ENCODE results near the gene ZNF260.
A peak's percentile ranks its signal among the peaks of the same experiment; 100 is the strongest.
"Not testable (repeated sequence)": the region's sequence is repeated elsewhere in the genome, so short reads cannot be mapped to it uniquely, and the experiment has no call there.

ZNF260 gene

DNA sequence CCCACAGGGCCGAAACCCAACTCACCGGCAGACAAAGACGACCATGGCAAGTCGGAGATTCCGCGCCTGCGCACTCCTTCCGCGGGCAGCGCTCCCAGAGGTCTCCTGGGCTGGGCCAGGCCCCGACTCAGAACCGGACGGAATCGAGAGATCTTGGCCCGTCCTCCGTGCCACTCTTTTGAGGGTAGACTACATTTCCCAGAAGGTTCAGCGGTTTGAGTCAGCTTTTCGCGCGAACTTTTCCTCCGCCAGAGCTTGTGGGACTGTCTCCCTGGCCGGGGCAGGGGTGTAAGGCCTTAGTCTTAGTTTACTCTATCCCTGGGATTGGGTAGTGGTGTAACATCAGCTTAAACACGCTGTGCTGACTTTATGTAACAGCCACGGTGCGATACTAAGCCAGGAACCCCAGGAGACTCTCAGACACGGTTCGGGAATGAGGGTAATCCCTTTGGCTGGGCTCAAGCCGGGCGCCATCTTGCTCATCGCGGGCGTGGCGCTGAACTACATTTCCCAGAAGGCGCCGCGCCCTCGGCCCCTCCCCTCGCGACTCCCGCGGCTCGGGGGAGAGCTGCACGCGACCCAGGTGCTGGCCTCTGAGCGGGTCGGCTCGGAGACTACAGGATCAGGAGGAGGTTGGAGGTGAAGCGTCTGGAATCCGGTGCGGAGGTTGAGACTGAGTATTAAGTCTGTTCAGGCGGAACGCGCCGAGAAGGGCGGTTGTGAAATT, at the start of gene ZNF260:
ZNF260 (minus strand) TSS at position 78 of the 727 bp plus-strand sequence. CDS start 13,033 bp downstream, outside the sequence.
- peak; percentile 98 for DNase-seq

DNA sequence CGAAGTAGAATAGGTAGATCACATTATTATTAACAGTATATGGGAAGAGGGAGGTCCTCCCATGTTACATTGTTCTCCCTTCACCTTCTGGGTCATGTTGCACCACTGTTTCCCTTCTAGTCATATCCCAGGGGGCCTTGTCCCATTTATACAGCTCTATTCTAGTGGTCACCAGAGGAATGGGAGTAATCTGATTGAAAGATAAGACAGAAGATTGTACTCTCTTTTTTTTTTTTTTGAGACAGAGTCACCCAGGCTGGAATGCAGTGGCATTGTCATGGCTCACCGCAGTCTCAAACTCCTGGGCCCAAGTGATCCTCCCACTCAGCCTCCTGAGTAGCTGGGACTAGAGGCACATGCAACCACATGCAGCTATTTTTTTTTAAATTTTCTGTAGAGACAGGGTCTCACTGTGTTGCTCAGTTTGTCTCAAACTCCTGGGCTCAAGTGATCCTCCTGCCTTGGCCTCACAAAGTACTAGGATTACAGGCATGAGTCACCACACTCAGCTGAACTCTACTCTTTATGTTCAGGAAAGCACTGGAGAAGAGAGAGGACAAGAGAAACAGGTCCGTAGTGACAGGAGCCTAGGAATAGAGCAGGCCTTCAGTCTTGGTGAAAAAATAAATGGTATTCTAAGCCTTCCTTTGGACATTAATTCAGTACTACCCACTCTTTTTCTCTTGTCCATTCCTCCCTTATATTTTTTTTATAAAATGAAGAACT, 49.4 kb upstream of the ZNF260 start:
- no peak for DNase-seq

DNA sequence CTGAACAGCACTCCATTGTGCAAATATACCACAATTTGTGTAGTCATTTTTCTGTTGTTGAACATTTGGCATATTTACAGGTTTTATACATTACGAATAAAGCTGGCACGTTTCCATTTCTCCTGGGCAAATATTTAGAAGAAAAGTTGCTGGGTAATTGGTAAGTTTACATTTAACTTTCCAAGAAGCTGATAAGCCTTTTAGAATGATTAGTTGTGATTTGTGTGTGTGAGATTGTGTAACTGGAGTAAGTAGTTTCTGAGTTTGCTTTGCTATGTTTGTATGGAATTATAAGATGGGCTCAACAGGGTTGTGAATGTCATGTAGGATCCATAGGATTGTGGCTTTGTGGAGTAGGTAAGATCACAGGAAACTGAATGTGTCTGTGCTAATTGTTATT, 46.7 kb upstream of the ZNF260 start:
- DNase-seq, result no peak

DNA sequence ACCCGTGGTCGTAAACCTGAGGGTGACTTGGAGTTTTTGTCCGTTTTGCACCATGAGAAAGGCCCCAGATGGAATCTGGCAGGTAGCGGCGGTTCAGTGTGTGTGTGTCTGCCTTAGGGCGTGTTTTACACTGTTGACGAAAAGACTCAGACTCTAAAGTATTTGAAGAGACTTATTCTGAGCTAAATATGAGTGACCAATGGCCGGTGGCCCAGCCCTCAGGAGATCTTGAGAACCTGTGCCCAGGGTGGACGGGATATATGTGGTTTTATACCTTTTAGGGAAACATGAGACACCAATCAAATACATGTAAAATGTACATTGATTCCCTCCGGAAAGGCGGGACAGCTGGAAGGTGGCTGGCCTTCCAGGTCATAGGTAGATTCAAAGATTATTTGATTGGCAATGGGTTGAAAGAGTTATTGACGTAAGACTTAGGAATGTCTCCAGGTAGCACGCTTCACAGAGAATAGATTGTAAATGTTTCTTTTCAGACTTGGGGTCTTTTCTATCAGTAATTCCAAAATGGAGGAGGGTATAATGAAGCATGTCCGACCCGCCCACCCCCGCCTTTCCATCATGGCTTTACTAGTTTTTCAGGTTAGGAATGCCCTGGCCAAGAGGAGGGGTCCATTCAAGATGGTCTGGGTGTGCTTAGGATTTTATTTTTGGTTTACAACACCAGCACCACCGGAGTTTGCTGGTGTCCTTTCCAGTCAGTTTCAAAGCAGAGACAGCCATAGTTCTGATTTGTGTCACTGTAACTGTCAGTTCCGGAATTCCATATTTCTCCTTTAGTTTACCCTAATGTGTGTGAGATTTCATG, 46.0 kb upstream of the ZNF260 start:
- peak; percentile 54 for DNase-seq

DNA sequence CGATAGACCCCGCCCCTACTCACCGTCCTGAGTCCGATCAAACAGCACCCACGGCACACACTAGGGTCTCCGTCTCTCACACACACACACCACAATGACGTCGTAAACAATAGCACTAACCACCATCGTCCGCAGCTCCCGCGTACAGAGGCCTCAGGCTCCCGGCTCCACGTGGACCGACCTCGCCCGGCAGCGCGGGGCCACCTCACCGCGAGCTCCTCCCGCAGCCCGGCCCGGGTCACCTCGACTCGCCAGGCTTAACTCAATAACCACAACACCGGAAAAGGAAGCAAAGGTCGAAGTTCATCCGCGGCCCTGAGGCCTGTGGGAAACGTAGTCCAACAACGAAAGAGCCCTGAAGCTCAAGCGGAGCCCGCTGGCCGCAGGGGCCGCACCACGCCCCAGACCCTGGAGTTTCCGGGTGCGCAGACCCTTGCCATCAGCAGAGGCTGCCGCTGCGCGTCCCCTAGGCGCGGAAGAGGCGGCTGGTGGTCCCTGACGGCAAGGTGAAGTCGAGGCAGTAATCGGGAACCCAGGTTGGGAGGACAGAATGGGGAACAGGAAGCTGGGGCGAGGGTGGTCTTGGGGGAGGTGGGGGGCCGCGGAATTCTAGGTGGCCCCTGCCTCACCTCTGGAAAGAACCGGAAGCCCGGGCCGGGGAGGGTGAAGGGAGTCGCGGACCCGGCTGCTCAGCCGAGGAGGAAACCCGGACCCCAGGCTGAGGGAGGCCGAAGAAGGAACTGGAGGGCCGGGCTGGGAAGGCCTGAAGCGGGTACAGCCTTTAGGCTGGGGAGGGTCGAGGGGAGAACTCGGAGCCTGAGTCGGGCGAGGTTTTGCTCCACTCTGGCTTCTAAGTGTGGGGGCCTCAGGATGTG, 45.2 kb upstream of the ZNF260 start, which contains the start of gene ZNF529:
ZNF529 (minus strand) TSS at position 273 of the 875 bp plus-strand sequence. CDS start 946 bp downstream, outside the sequence.
- DNase-seq, result peak; percentile 96

DNA sequence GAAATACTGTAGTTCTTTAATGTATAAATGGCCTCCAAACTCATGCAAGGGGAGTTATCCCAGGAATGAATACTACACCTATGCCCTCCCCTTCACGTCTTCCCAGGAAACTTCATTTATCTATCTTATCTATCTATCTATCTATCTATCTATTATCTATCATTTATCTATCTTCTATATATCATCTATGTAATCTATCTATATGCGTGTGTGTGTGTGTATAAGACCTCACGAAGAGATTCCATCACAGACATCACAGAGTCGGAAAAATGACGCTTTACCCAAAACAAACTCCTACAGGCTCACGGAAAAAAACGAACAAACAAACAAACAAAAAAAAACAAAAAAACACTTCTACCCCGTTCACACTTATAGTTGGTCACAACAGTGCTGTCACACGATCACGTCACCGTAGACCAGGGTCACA, 44.5 kb upstream of the ZNF260 start:
- DNase-seq, result no peak

DNA sequence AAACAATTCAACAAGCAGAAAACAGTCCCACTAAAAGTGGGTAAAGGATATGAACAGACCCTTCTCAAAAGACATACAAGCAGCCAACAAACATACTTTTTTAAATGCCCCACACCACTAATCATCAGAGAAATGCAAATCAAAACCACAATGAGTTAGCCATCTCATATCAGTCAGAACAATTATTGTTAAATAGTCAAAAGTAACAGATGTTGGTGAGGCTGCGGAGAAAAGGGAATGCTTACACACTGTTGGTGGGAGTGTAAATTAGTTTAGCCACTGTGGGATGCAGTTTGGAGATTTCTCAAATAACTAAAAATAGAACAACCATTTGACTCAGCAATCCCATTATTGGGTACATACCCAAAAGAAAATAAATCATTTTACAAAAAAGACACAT, 36.3 kb upstream of the ZNF260 start:
- DNase-seq, result no peak

DNA sequence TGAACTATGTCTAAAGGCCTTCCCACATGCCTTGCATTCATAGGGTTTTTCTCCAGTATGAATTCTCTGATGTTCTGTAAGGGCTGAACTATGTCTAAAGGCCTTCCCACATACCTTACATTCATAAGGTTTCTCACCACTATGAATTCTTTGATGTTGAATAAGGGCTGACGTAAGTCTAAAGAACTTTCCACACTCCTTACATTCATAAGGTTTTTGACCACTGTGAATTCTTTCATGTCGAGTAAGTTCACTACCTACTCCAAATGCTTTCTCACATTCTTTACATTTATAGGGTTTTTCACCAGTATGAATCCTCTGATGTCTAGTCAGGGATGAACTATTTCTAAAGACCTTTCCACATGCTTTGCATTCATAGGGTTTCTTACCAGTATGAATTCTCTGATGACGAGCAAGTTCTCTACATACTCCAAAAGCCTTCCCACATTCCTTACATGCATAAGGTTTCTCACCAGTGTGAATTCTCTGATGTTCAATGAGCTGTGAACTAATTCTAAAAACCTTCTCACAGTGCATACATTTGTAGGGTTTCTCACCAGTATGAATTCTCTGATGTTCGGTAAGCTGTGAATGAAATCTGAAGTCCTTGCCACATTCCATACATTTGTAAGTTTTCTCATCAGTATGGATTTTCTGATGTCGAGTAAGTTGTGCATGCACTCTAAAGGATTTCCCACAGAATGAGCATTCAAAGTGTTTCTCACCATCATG, 19.1 kb upstream of the ZNF260 start:
- peak; percentile 11 for DNase-seq

DNA sequence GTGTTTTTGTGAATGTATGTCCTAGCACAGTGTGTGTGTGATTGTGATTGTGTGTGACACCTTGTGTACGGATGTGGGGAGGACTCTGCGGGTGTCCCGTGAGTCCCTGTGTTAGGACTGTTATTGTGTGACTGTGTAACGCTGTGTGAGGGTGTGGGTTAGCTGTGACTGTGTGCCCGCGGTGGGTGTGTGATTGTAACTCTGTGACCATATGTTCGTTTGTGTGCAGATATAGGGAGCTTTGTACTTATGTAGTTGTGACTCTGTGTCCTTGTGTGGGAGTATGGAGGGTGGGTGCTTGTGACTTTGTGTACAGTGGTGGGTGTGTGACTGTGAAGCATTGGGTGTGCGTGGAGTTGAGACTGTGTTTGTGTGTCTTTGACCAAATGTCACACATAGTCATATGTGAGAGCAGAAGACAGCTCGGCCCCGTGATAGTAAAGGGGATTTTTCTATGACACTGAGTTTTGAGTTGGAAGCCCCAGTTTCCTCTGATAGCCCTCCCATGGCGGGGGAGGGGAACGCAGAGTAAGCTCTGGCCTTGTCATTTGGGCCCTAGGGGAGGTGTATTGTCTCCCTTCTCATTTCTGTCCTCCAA, 949 bp upstream of the ZNF260 start:
- DNase-seq, result no peak

DNA sequence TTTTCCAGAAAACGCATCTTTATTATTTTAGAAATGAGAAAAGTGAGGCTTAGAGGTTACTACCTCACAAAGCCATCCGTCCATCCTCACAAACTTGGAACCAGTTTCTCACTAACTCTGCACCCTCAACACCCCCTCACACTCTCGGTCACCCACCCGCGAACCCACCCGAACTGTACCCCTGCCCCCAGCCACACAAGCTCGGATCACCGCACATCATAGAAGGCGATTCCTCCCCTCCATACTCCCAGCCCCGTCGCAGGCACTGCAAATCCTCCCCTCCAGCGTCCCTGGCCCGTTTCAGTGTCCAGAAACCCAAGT, 238 bp downstream of the ZNF260 start:
- DNase-seq, result no peak

DNA sequence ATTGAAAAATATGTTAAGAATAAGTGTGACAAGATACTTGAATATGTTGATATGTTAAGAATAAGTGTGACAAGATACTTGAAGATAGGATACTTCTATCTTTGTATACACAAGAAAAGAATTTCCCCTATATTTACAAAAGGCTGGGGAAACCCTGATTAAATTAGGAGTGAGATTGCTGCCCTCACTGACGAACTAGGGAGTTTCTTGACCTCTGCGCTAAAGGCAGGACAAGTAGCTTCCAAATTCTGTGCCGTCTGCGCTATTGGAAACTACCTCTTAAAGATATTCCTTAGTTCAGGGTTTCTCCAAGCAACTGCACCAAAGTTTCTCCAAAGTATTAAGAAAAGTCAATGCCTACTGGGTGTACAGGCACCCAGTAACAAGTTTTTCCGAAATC, 730 bp downstream of the ZNF260 start:
- peak; percentile 24 for DNase-seq

DNA sequence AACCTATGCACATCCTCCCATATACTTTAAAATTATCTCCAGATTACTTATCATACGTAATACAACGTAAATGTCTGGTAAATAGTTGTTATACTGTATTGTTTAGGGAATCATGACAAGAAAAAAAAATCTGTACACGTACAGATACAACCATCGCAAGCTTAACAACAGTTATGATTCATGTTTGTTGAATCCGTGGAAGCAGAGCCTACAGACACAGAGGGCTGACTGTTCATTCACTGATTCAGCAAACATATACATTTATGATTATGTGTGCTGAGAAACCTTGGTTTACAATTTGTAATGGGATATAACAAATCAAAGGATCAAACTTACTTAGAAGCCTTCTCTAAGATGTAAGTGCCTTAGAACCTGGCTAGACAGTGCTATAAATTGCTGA, 1.5 kb downstream of the ZNF260 start:
- no peak for DNase-seq

DNA sequence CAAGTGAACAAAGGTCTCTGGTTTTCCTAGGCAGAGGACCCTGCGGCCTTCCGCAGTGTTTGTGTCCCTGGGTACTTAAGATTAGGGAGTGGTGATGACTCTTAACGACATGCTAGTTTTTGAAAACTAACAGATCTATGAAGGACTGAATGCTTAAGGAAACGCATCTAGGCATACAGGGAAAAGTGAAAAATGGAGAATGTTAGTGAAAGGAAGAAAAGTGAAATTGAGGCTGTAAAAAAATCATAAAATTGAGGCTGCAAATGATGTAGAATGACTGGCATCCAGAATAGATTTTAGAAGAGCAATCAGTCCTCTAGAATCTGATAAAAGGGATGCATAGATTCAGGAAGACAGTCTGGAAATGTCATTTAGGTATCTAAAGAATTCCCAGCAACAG, 3.5 kb downstream of the ZNF260 start:
- DNase-seq, result no peak

DNA sequence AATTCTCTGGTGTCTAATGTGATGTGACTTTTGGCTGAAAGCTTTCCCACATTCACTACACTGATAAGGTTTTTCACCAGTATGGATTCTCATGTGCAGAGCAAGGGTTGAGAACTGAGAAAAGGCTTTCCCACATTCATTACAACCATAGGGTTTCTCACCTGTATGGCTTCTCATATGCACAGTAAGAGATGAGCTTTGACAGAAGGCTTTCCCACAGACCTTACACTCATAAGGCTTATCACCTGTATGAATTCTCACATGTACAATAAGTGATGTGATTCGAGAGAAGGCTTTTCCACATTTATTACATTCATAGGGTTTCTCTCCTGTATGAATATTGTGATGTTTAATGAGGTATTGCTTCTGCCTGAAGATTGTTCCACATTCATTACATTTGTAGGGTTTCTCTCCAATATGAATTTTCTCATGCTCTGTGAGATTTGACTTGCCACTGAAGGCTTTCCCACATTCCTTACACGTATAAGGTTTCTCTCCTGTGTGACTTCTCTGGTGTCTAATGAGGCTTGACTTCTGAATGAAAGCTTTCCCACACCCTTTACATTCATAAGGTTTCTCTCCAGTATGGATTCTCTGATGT, 14.0 kb downstream of the ZNF260 start:
- DNase-seq, result no peak

DNA sequence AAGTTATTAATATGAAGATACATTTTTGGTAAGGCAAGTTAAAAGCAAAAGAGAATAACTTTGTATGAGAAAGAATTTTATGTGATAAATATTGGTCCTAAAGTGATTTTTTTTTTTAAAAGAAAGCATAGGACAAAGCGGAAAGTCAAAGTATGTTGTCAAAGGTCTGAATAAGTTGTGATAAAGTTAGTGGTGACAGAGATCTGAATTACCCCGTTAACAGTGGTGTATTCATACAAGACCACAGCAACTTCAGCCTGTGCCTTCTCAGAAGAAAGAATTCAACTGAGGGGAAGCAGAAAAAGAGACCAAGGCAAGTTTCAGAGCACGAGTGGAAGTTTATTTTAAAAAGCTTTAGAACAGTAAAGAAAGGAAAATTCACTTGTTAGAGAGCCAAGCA, 19.7 kb downstream of the ZNF260 start:
- DNase-seq, result peak; percentile 5

DNA sequence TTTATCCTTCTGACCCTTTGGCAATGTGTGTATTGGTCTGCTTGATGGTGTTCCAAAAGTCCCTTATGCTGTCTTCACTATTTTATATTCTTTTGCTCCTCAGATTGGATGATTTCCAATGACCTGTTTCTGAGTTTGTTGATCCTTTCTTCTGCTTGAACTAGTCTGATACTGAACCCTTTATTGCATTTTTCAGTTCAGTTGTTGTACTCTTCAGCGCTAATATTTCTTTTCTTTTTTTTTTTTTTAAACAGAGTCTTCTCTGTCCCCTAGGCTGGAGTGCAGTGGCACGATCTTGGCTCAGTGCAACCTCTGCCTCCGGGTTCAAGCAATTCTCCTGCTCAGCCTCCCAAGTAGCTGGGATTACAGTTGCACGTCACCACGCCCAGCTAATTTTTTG, 26.1 kb downstream of the ZNF260 start:
- no peak for DNase-seq

DNA sequence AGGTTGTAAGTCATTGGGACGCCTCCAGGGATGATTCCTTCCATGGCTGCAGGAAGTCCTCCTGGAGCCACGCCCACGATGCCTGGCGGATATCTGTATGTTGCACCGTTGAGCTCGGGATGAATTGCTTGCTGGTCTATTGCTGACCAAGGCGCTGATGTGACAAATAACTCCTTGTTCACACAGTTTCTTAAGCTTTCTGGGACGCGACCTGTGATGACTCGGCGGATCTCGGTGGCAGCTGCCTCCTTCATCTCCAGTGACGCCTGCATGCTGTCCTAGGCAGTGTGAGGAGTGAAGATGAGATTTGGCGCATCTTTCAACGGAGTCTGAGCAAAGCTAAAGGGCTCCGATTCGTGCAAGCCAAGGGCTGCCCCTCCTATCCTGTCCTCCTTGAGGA, 31.1 kb downstream of the ZNF260 start:
- DNase-seq, result no peak

DNA sequence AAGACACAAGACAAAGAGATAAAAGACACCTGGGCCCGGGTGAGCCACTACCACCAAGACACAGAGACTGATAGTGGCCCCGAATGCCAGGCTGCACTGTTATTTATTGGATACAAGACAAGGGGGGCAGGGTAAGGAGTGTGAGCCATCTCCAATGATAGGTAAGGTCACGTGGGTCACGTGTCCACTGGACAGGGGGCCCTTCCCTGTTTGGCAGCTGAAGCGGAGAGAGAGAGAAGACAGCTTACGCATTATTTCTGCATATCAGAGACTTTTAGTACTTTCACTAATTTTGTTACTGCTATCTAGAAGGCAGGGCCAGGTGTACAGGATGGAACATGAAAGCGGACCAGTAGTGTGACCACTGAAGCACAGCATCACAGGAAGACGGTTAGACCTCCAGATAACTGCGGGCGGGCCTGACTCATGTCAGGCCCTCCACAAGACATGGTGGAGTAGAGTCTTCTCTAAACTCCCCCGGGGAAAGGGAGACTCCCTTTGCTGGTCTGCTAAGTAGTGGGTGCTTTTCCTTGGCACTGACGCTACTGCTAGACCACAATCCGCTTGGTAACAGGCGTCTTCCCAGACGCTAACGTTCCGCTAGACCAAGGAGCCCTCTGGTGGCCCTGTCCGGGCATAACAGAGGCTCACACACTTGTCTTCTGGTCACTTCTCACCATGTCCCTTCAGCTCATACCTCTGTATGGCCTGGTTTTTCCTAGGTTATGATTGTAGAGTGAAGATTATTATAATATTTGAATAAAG, 35.2 kb downstream of the ZNF260 start:
- peak; percentile 35 for DNase-seq

DNA sequence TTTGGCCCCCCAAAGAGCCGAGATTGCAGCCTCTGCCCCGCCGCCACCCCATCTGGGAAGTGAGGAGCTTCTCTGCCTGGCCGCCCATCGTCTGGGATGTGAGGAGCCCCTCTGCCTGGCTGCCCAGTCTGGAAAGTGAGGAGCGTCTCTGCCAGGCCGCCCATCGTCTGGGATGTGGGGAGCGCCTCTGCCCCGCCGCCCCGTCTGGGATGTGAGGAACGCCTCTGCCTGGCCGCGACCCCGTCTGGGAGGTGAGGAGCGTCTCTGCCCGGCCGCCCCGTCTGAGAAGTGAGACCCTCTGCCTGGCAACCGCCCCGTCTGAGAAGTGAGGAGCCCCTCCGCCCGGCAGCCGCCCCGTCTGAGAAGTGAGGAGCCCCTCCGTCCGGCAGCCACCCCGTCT, 37.2 kb downstream of the ZNF260 start:
- DNase-seq, result not testable (repeated sequence)

DNA sequence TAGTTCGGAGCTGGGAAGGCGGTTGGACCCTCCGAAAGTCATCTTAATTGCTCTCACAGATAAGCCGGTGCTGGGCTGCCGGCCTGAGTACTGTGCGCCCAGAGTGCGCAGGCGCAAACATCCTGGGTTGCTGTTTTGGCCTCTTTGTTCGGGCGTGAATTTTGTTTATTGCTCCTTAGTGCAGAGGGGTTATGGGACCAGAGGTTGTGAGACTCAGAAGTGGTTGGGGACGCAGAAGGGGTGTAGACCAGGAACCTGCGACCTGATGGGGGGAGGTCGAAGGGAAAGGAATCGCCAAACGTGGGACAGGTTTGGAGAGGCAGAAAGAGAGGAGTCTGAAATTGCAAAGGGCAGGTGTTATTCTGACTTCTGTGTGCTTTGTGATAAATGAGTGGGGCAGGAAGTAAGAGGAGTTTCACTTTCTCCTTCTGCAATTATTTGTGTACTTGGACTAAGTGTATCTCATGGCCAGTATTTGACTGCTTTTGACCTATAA, 38.1 kb downstream of the ZNF260 start:
- peak; percentile 96 for DNase-seq

Data from NCI-H69 (cell line).